Measurements from ENCODE around the gene B3GALT4.
"Not testable (repeated sequence)": the region's sequence is repeated elsewhere in the genome, so short reads cannot be mapped to it uniquely, and the experiment has no call there.

B3GALT4 gene

GRCh38 chr6:33272275-33273128, 4.4 kb upstream of the B3GALT4 start:
- peak overlapping the region; percentile 97 for H3K27ac ChIP-seq (ENCODE audit: low read depth, low read length)
- peak overlapping the region; percentile 83 to 98 for H3K4me3 ChIP-seq (ENCODE audit: low read depth in 1 of 2, low read length in 2 of 2)
- H3K4me1 ChIP-seq (ENCODE audit: insufficient read depth, low read length): peaks cover 40% of the 10 kb centered on the region
- no peaks in the 10 kb centered on the region for H3K9me3 ChIP-seq (ENCODE audit: low read length)
- H3K36me3 ChIP-seq (ENCODE audit: insufficient read depth, low read length): peaks cover 55% of the 10 kb centered on the region
- H3K27me3 ChIP-seq (ENCODE audit: control insufficient read depth in 1 of 2, insufficient read depth in 2 of 2, low read length in 2 of 2): no peaks in the 10 kb centered on the region
- H3K9ac ChIP-seq (ENCODE audit: low read length): peak overlapping the region; percentile 41

GRCh38 chr6:33273129-33273923, 3.6 kb upstream of the B3GALT4 start:
- H3K36me3 ChIP-seq (ENCODE audit: insufficient read depth, low read length): peaks cover 47% of the 10 kb centered on the region
- no peaks in the 10 kb centered on the region for H3K27me3 ChIP-seq (ENCODE audit: control insufficient read depth in 1 of 2, insufficient read depth in 2 of 2, low read length in 2 of 2)
- H3K4me1 ChIP-seq (ENCODE audit: insufficient read depth, low read length): peaks cover 48% of the 10 kb centered on the region
- peak overlapping the region; percentile 41 for H3K9ac ChIP-seq (ENCODE audit: low read length)
- no peaks in the 10 kb centered on the region for H3K9me3 ChIP-seq (ENCODE audit: low read length)
- H3K4me3 ChIP-seq (ENCODE audit: low read depth in 1 of 2, low read length in 2 of 2): peak overlapping the region in 1 of 2 donors; percentile 98
- peak overlapping the region; percentile 97 for H3K27ac ChIP-seq (ENCODE audit: low read depth, low read length)

GRCh38 chr6:33273924-33274902, 2.7 kb upstream of the B3GALT4 start:
- no peak overlapping the region for H3K4me3 ChIP-seq (ENCODE audit: low read depth in 1 of 2, low read length in 2 of 2)
- no peak overlapping the region for H3K27ac ChIP-seq (ENCODE audit: low read depth, low read length)
- H3K36me3 ChIP-seq (ENCODE audit: insufficient read depth, low read length): peaks cover 38% of the 10 kb centered on the region
- H3K9ac ChIP-seq (ENCODE audit: low read length): no peak overlapping the region
- peaks cover 48% of the 10 kb centered on the region for H3K4me1 ChIP-seq (ENCODE audit: insufficient read depth, low read length)
- H3K27me3 ChIP-seq (ENCODE audit: control insufficient read depth in 1 of 2, insufficient read depth in 2 of 2, low read length in 2 of 2): no peaks in the 10 kb centered on the region
- H3K9me3 ChIP-seq (ENCODE audit: low read length): no peaks in the 10 kb centered on the region

- H3K4me1 ChIP-seq (ENCODE audit: insufficient read depth, low read length): peaks cover 48% of the 10 kb centered on the region
- not testable (repeated sequence) for H3K27ac ChIP-seq (ENCODE audit: low read depth, low read length); H3K9me3 ChIP-seq (ENCODE audit: low read length); H3K27me3 ChIP-seq (ENCODE audit: control insufficient read depth in 1 of 2, insufficient read depth in 2 of 2, low read length in 2 of 2)
- H3K36me3 ChIP-seq (ENCODE audit: insufficient read depth, low read length): peaks cover 41% of the 10 kb centered on the region
- H3K4me3 ChIP-seq (ENCODE audit: low read depth in 1 of 2, low read length in 2 of 2): peak overlapping the region; percentile 57 to 69
- H3K9ac ChIP-seq (ENCODE audit: low read length): peak overlapping the region; percentile 45
These were observed 935 bp upstream of the B3GALT4 start for GRCh38 chr6:33275795-33276580.

GRCh38 chr6:33276581-33276863, 401 bp upstream of the B3GALT4 start:
- Histone ChIP-seq H3K27ac (ENCODE audit: low read depth, low read length) (peak overlapping the region; percentile 96), H3K27me3 (ENCODE audit: control insufficient read depth in 1 of 2, insufficient read depth in 2 of 2, low read length in 2 of 2) (no peaks in the 10 kb centered on the region), H3K36me3 (ENCODE audit: insufficient read depth, low read length) (peaks cover 41% of the 10 kb centered on the region), H3K9me3 (ENCODE audit: low read length) (no peaks in the 10 kb centered on the region), H3K4me3 (ENCODE audit: low read depth in 1 of 2, low read length in 2 of 2) (peak overlapping the region; percentile 57 to 69), H3K4me1 (ENCODE audit: insufficient read depth, low read length) (peaks cover 48% of the 10 kb centered on the region), H3K9ac (ENCODE audit: low read length) (peak overlapping the region; percentile 45)

GRCh38 chr6:33277663-33278391, 904 bp downstream of the B3GALT4 start:
- Histone ChIP-seq H3K36me3 (ENCODE audit: insufficient read depth, low read length) (peaks cover 50% of the 10 kb centered on the region), H3K27me3 (ENCODE audit: control insufficient read depth in 1 of 2, insufficient read depth in 2 of 2, low read length in 2 of 2) (no peaks in the 10 kb centered on the region), H3K9ac (ENCODE audit: low read length) (peak overlapping the region; percentile 29), H3K27ac (ENCODE audit: low read depth, low read length) (peak overlapping the region; percentile 96), H3K4me3 (ENCODE audit: low read depth in 1 of 2, low read length in 2 of 2) (peak overlapping the region; percentile 57 to 69), H3K9me3 (ENCODE audit: low read length) (no peaks in the 10 kb centered on the region), H3K4me1 (ENCODE audit: insufficient read depth, low read length) (peaks cover 42% of the 10 kb centered on the region)

GRCh38 chr6:33278392-33278741, 1.4 kb downstream of the B3GALT4 start:
- Histone ChIP-seq H3K4me1 (ENCODE audit: insufficient read depth, low read length) (peaks cover 37% of the 10 kb centered on the region), H3K9me3 (ENCODE audit: low read length) (no peaks in the 10 kb centered on the region), H3K36me3 (ENCODE audit: insufficient read depth, low read length) (peaks cover 45% of the 10 kb centered on the region), H3K9ac (ENCODE audit: low read length) (no peak overlapping the region), H3K27me3 (ENCODE audit: control insufficient read depth in 1 of 2, insufficient read depth in 2 of 2, low read length in 2 of 2) (no peaks in the 10 kb centered on the region), H3K4me3 (ENCODE audit: low read depth in 1 of 2, low read length in 2 of 2) (peak overlapping the region in 1 of 2 donors; percentile 57), H3K27ac (ENCODE audit: low read depth, low read length) (peak overlapping the region; percentile 96)

GRCh38 chr6:33278810-33279209, 1.9 kb downstream of the B3GALT4 start:
- Histone ChIP-seq H3K27ac (ENCODE audit: low read depth, low read length) (no peak overlapping the region), H3K4me3 (ENCODE audit: low read depth in 1 of 2, low read length in 2 of 2) (no peak overlapping the region), H3K9ac (ENCODE audit: low read length) (no peak overlapping the region), H3K27me3 (ENCODE audit: control insufficient read depth in 1 of 2, insufficient read depth in 2 of 2, low read length in 2 of 2) (no peaks in the 10 kb centered on the region), H3K4me1 (ENCODE audit: insufficient read depth, low read length) (peaks cover 34% of the 10 kb centered on the region), H3K36me3 (ENCODE audit: insufficient read depth, low read length) (peaks cover 47% of the 10 kb centered on the region), H3K9me3 (ENCODE audit: low read length) (no peaks in the 10 kb centered on the region)

- H3K27ac ChIP-seq (ENCODE audit: low read depth, low read length): no peak overlapping the region
- H3K9ac ChIP-seq (ENCODE audit: low read length): no peak overlapping the region
- H3K27me3 ChIP-seq (ENCODE audit: control insufficient read depth in 1 of 2, insufficient read depth in 2 of 2, low read length in 2 of 2): no peaks in the 10 kb centered on the region
- no peak overlapping the region for H3K4me3 ChIP-seq (ENCODE audit: low read depth in 1 of 2, low read length in 2 of 2)
- no peaks in the 10 kb centered on the region for H3K9me3 ChIP-seq (ENCODE audit: low read length)
- H3K4me1 ChIP-seq (ENCODE audit: insufficient read depth, low read length): peaks cover 29% of the 10 kb centered on the region
- H3K36me3 ChIP-seq (ENCODE audit: insufficient read depth, low read length): peaks cover 50% of the 10 kb centered on the region
These were observed 2.4 kb downstream of the B3GALT4 start for GRCh38 chr6:33279257-33279695.

- Histone ChIP-seq H3K27ac (ENCODE audit: low read depth, low read length) (no peak overlapping the region), H3K4me3 (ENCODE audit: low read depth in 1 of 2, low read length in 2 of 2) (no peak overlapping the region), H3K9ac (ENCODE audit: low read length) (no peak overlapping the region), H3K9me3 (ENCODE audit: low read length) (no peaks in the 10 kb centered on the region), H3K4me1 (ENCODE audit: insufficient read depth, low read length) (peaks cover 22% of the 10 kb centered on the region), H3K27me3 (ENCODE audit: control insufficient read depth in 1 of 2, insufficient read depth in 2 of 2, low read length in 2 of 2) (no peaks in the 10 kb centered on the region), H3K36me3 (ENCODE audit: insufficient read depth, low read length) (peaks cover 48% of the 10 kb centered on the region)
These were observed 3.1 kb downstream of the B3GALT4 start for GRCh38 chr6:33279971-33280511.

Data from muscle layer of colon (tissue), 2 donors.